IPS-18a (cell line): ENCODE data around the gene SDK2.
"Not testable (repeated sequence)": the region's sequence is repeated elsewhere in the genome, so short reads cannot be mapped to it uniquely, and the experiment has no call there.

Source experiments
- H3K27ac ChIP-seq: one replicate; pipeline ENCODE4 v1.5.1; 2013; ENCODE audit warnings: low read length
- H3K27me3 ChIP-seq: one replicate; pipeline ENCODE4 v1.6.1; 2013; ENCODE audit warnings: mild to moderate bottlenecking, low read length; ENCODE audit not compliant: control insufficient read depth, insufficient read depth
- H3K36me3 ChIP-seq: one replicate; pipeline ENCODE4 v1.6.1; 2013; ENCODE audit warnings: low read depth, low read length; ENCODE audit not compliant: control insufficient read depth
- H3K4me1 ChIP-seq: one replicate; pipeline ENCODE4 v1.6.1; 2013; ENCODE audit warnings: low read depth, low read length; ENCODE audit not compliant: control insufficient read depth
- H3K4me3 ChIP-seq: one replicate; pipeline ENCODE4 v1.5.1; 2013; ENCODE audit warnings: low read length
- H3K9ac ChIP-seq: one replicate; pipeline ENCODE4 v1.6.1; 2013; ENCODE audit warnings: mild to moderate bottlenecking, low read length, moderate library complexity
- H3K9me3 ChIP-seq: one replicate; pipeline ENCODE4 v1.6.1; 2013; ENCODE audit warnings: low read depth, low read length; ENCODE audit not compliant: control insufficient read depth

The SDK2 gene

DNA sequence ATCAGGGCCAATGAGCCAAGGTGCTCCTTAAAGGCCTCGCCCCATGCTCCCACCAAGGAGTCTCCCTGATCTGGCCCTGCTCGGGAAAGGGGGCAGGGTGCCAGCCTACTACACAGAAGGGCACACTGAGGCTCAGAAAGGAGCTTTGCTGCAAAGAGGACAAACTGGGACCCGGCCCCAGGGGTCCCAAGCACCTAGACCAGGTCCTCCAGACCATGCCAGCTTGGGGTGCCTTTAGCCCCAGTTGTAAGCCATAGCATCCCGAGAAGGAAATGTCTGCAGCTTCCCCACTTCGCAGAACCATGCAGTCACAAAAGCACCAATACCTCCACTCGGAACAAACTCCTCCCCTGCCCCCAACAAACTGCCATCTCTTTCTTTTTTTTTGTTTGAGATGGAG lies 257.7 kb downstream of the SDK2 start:
- H3K27me3 ChIP-seq = no peaks in the 10 kb centered on the region
- H3K27ac ChIP-seq = no peak overlapping the region
- H3K4me1 ChIP-seq = no peaks in the 10 kb centered on the region
- H3K4me3 ChIP-seq = no peak overlapping the region
- no peaks in the 10 kb centered on the region for H3K9me3 ChIP-seq
- H3K9ac ChIP-seq = no peak overlapping the region
- H3K36me3 ChIP-seq = no peaks in the 10 kb centered on the region

- Histone ChIP-seq H3K4me3 (no peak overlapping the region), H3K9ac (no peak overlapping the region), H3K36me3 (no peaks in the 10 kb centered on the region), H3K27me3 (no peaks in the 10 kb centered on the region), H3K9me3 (no peaks in the 10 kb centered on the region), H3K4me1 (no peaks in the 10 kb centered on the region), H3K27ac (no peak overlapping the region)
Measured at GRCh38 chr17:73384926-73385325, 259.3 kb downstream of the SDK2 start.

GRCh38 chr17:73380439-73381106 lies 263.7 kb downstream of the SDK2 start:
- H3K36me3 ChIP-seq = no peaks in the 10 kb centered on the region
- no peaks in the 10 kb centered on the region for H3K27me3 ChIP-seq
- no peak overlapping the region for H3K27ac ChIP-seq
- H3K4me1 ChIP-seq = no peaks in the 10 kb centered on the region
- no peak overlapping the region for H3K9ac ChIP-seq
- H3K9me3 ChIP-seq = no peaks in the 10 kb centered on the region
- H3K4me3 ChIP-seq = no peak overlapping the region

DNA sequence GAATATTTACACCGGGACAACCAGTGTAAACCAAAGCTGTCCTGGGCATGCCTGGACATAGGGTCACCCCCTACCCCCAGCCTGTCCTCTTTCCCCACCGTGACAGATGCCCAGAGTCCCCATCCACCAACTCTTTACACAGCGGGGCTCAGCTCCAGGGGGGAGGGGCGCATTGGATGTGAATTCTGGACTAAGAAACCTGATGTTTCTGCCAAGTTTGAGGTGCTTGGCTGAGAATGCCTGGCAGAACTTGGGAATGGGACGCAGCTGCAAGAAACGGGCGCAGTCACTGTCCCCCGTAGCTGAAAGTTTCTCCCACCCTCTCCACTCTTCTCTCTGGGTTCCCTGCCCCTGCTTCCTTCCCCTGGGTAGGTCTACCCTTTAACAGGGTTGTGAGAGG lies 264.4 kb downstream of the SDK2 start:
- H3K27ac ChIP-seq = no peak overlapping the region
- no peaks in the 10 kb centered on the region for H3K36me3 ChIP-seq
- H3K9me3 ChIP-seq = no peaks in the 10 kb centered on the region
- no peaks in the 10 kb centered on the region for H3K4me1 ChIP-seq
- no peak overlapping the region for H3K9ac ChIP-seq
- no peak overlapping the region for H3K4me3 ChIP-seq
- H3K27me3 ChIP-seq = no peaks in the 10 kb centered on the region

DNA sequence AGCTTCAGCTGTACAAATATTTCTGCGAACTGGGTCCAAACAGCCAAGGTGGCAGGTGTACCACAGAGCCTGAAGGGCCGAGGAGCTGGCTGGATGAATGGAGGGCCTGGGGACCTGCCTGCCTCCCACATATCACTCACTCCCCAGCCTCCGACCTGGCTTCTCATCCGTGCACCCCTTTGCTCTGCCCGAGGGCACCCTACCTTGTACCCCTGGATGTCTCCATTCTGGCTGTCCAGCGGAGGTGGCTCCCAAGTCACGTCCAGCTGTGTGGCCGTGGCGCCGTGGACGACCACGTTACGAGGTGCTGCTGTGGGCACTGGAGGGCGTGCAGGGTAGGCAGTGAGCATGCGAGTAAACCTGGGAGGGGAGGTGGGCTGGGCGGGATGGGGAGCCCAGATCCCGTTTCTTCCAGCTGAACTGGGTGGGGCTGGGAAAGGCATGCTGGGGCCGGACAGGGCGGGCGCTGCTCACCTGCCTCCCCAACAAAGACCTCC lies 265.2 kb downstream of the SDK2 start:
- H3K36me3 ChIP-seq = no peaks in the 10 kb centered on the region
- no peaks in the 10 kb centered on the region for H3K4me1 ChIP-seq
- no peak overlapping the region for H3K27ac ChIP-seq
- H3K27me3 ChIP-seq = no peaks in the 10 kb centered on the region
- H3K4me3 ChIP-seq = no peak overlapping the region
- H3K9me3 ChIP-seq = no peaks in the 10 kb centered on the region
- H3K9ac ChIP-seq = no peak overlapping the region

GRCh38 chr17:73376636-73377035 lies 267.6 kb downstream of the SDK2 start:
- no peak overlapping the region for H3K9ac ChIP-seq
- H3K9me3 ChIP-seq = no peaks in the 10 kb centered on the region
- no peak overlapping the region for H3K27ac ChIP-seq
- H3K4me1 ChIP-seq = no peaks in the 10 kb centered on the region
- no peaks in the 10 kb centered on the region for H3K27me3 ChIP-seq
- H3K4me3 ChIP-seq = no peak overlapping the region
- H3K36me3 ChIP-seq = no peaks in the 10 kb centered on the region

- Histone ChIP-seq H3K27ac (no peak overlapping the region), H3K4me1 (no peaks in the 10 kb centered on the region), H3K36me3 (no peaks in the 10 kb centered on the region), H3K27me3 (no peaks in the 10 kb centered on the region), H3K9me3 (no peaks in the 10 kb centered on the region), H3K4me3 (no peak overlapping the region), H3K9ac (no peak overlapping the region)
Measured at GRCh38 chr17:73376152-73376551, 268.1 kb downstream of the SDK2 start.

DNA sequence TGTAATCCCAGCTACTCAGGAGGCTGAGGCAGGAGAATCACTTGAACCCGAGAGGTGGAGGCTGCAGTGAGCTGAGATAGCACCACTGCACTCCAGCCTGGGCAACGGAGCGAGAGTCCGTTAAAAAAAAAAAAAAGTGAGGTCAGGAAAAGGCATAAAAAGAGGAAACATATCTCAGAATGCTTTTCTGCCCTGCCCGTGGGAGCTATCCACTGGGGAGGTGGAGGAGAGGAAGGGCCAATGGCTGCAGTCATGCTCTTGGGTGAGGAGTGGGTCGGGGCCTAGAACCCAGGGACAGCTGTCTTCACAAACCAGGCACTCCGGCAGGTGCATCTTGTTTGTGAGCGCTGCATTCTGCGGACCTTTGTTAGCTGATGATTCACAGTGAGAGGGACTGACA lies 272.4 kb downstream of the SDK2 start:
- no peak overlapping the region for H3K27ac ChIP-seq
- H3K9me3 ChIP-seq = no peaks in the 10 kb centered on the region
- no peaks in the 10 kb centered on the region for H3K27me3 ChIP-seq
- H3K4me1 ChIP-seq = no peaks in the 10 kb centered on the region
- no peak overlapping the region for H3K9ac ChIP-seq
- H3K4me3 ChIP-seq = no peak overlapping the region
- no peaks in the 10 kb centered on the region for H3K36me3 ChIP-seq

- no peak overlapping the region for H3K27ac ChIP-seq
- no peak overlapping the region for H3K9ac ChIP-seq
- no peak overlapping the region for H3K4me3 ChIP-seq
- no peaks in the 10 kb centered on the region for H3K27me3 ChIP-seq
- no peaks in the 10 kb centered on the region for H3K36me3 ChIP-seq
- H3K4me1 ChIP-seq = peaks cover 1% of the 10 kb centered on the region
- no peaks in the 10 kb centered on the region for H3K9me3 ChIP-seq
Measured at GRCh38 chr17:73371285-73371684, 273.0 kb downstream of the SDK2 start.

DNA sequence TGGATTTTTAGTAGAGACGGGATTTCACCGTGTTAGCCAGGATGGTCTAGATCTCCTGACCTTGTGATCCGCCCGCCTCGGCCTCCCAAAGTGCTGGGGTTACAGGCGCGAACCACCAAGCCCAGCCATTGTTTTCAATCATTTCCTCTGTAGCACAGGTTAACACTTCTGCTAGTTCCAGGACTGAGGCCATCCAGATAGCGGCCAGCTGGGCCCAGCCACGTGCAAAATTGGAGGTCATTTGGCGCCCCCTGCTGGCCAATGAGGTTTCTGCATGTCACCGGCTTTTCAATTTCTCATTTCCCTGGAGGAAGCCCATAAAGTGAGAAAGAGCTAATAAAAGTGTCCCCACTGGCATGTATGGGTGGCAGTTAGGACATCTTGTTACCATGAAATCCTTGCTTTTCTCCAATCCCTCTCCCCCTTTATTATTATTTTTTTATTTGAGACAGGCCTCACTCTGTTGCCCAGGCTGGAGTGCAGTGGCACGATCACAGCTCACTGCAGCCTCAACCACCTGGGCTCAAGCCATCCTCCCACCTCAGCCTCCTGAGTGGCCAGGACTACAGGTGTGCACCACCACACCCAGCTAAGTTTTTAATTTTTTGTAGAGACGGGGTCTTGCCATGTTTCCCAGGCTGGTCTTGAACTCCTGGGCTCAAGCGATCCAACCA lies 274.3 kb downstream of the SDK2 start:
- not testable (repeated sequence) for H3K36me3 ChIP-seq, H3K4me3 ChIP-seq, H3K9me3 ChIP-seq, H3K27me3 ChIP-seq, H3K9ac ChIP-seq, H3K27ac ChIP-seq
- peaks cover 12% of the 10 kb centered on the region for H3K4me1 ChIP-seq

DNA sequence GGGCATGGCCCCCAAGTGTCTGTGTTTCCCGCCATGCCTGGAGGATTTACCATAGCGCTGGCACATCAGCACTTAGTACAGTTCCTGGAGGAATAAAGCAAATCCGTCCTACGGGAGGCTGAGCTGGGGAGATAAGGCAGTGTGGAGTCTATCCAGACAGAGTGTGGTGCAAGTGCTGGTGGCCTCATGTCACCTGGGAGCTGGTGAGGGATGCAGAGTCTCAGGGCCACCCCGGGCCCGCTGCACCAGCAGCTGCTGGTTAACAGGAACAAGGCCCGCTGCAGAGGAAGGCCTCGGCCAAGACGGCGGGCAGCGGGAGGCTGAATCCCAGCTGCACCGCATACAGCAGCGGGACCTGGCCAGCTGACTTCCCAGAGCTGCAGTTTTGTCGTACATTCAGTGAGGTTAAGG lies 275.1 kb downstream of the SDK2 start:
- H3K4me3 ChIP-seq = no peak overlapping the region
- H3K36me3 ChIP-seq = no peaks in the 10 kb centered on the region
- H3K27ac ChIP-seq = no peak overlapping the region
- H3K4me1 ChIP-seq = peaks cover 12% of the 10 kb centered on the region
- no peaks in the 10 kb centered on the region for H3K9me3 ChIP-seq
- H3K9ac ChIP-seq = no peak overlapping the region
- no peaks in the 10 kb centered on the region for H3K27me3 ChIP-seq

GRCh38 chr17:73368085-73368631 lies 276.1 kb downstream of the SDK2 start:
- no peaks in the 10 kb centered on the region for H3K9me3 ChIP-seq
- H3K36me3 ChIP-seq = no peaks in the 10 kb centered on the region
- no peaks in the 10 kb centered on the region for H3K27me3 ChIP-seq
- no peak overlapping the region for H3K4me3 ChIP-seq
- peaks cover 16% of the 10 kb centered on the region for H3K4me1 ChIP-seq
- H3K27ac ChIP-seq = no peak overlapping the region
- no peak overlapping the region for H3K9ac ChIP-seq
